ENCODE measurements around the gene STEEP1. TPM values are rescaled to one million over a fixed set of nuclear protein-coding genes. Genes with fewer than 3 reads are reported as not detected.

STEEP1 gene
- total RNA-seq (ENCODE audit: low replicate concordance), result 19.3 and 24.0 TPM in 2 replicates

DNA sequence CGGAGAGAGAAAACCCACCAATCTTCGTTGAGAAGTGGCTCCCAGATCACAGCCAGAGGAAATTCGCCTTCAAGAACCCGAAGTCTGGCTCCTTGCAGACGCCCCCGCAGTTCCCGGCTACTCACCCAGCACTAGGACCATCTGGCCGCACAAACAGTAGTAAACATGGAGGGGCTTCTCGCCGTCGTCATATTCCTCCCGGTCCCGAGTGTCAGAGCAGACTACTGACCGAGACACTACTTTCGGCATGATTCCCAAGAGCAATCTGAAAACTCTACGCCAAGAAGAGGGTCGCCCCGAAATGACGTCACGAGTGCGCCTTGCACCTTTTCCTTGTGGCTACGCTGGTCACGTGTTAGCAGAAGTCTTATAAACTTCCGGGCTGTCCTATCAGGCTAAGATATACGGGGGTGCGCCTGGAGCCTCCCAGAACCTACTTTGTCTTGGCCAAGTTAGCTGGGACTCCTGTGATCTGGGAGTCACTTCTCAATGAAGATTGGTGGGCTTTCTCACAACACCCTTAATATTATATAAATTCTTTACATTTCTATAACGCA lies at the start of gene STEEP1:
TSS of gene STEEP1 (minus strand) at position 303 of the 557 bp plus-strand sequence. CDS start at position 249, 54 bp downstream.
- H3K4me3 ChIP-seq (ENCODE audit: low read depth, low read length), result peak within 1 kb of the TSS; percentile 75
- DNase-seq (ENCODE audit: low read depth), result peak; percentile 93
- TF ChIP-seq, protein P1, sequence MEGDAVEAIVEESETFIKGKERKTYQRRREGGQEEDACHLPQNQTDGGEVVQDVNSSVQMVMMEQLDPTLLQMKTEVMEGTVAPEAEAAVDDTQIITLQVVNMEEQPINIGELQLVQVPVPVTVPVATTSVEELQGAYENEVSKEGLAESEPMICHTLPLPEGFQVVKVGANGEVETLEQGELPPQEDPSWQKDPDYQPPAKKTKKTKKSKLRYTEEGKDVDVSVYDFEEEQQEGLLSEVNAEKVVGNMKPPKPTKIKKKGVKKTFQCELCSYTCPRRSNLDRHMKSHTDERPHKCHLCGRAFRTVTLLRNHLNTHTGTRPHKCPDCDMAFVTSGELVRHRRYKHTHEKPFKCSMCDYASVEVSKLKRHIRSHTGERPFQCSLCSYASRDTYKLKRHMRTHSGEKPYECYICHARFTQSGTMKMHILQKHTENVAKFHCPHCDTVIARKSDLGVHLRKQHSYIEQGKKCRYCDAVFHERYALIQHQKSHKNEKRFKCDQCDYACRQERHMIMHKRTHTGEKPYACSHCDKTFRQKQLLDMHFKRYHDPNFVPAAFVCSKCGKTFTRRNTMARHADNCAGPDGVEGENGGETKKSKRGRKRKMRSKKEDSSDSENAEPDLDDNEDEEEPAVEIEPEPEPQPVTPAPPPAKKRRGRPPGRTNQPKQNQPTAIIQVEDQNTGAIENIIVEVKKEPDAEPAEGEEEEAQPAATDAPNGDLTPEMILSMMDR (IDR thresholded peaks at IDR 0.05; ENCODE audit: insufficient read depth, low read length), result no peak

DNA sequence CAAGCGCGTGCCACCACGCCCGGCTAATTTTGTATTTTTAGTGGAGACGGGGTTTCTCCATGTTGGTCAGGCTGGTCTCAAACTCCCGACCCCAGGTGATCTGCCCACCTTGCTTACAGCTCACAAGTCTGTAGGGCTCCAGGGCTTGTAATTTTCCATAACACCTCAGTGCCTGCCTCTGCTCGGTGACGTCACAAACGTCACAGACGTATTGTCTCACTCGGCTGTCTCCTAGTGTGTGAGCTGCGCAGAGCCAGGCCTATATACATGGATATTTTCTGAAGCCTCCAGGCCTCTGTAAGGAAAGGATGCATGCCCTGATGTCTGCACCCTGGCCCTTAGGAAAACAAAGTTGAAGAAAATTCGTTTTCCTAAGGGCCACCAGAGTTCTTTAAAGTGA lies 49.6 kb upstream of the STEEP1 start:
- TF ChIP-seq, protein P1 (IDR thresholded peaks at IDR 0.05; ENCODE audit: insufficient read depth, low read length), result no peak
- DNase-seq (ENCODE audit: low read depth), result no peak

DNA sequence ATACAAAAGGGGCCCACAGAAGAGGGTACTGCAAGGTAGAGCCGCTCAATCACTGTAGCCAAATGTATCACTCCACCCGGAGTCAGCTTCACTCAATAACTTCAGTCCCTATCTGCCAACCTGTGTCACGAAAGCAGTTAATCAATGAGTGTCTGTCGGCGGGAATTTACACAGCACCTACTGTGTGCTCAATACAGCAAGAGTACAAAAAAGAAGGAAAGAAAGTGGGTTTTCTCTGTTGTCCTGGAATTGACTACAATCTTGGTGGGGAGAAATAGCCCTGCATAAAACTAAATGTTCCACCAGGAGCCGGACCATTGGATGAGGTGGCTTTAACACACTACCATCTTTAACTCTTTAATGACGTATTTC lies 41.8 kb upstream of the STEEP1 start:
- no peak for DNase-seq (ENCODE audit: low read depth)
- TF ChIP-seq, protein P1 (IDR thresholded peaks at IDR 0.05; ENCODE audit: insufficient read depth, low read length), result no peak
- H3K4me3 ChIP-seq (ENCODE audit: low read depth, low read length), result peak overlapping the region; percentile 89

More for the DNA sequence above, 49.6 kb upstream of the STEEP1 start:
- no peak overlapping the region for H3K4me3 ChIP-seq (ENCODE audit: low read depth, low read length)

DNA sequence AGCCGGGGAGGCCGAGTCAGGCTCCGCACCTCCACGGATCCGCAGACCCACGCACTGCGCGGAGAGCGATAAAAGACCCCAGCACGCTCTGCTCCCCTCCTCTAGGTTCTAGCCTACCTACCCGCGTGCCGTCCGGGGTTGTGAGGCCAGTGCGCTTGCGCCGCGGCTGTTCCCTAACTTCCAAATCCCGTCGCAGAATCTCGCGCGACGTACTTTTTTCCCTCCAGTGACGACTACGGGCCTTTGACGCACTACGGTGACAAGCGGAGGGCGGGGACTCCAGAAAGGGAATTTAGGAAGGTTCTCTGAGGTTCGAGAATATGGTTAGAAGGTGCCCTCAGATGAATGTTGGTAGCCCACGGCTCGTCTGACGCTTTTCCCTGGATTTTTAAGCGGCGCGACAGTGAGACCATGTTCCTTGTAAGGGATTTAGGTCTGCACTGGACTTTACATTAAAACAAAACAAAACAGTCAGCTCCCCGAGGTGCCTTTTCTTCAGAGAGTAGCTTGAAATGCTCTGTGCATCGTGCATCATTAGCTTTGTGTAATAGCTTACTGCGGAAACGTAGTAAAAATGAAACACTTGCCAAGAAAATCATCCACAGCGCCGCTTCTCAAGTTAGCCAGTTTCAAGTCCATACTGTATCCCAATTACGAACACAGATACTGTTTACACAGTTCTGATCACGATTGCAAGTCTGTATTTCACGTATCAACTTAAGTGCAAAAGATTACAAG lies 41.2 kb upstream of the STEEP1 start, which contains the start of gene NKRF:
TSS of gene NKRF (minus strand) at position 145 of the 738 bp plus-strand sequence.
- peak within 1 kb of the TSS; percentile 89 for H3K4me3 ChIP-seq (ENCODE audit: low read depth, low read length)
- TF ChIP-seq, protein P1 (IDR thresholded peaks at IDR 0.05; ENCODE audit: insufficient read depth, low read length), result no peak
- peak; percentile 94 for DNase-seq (ENCODE audit: low read depth)

DNA sequence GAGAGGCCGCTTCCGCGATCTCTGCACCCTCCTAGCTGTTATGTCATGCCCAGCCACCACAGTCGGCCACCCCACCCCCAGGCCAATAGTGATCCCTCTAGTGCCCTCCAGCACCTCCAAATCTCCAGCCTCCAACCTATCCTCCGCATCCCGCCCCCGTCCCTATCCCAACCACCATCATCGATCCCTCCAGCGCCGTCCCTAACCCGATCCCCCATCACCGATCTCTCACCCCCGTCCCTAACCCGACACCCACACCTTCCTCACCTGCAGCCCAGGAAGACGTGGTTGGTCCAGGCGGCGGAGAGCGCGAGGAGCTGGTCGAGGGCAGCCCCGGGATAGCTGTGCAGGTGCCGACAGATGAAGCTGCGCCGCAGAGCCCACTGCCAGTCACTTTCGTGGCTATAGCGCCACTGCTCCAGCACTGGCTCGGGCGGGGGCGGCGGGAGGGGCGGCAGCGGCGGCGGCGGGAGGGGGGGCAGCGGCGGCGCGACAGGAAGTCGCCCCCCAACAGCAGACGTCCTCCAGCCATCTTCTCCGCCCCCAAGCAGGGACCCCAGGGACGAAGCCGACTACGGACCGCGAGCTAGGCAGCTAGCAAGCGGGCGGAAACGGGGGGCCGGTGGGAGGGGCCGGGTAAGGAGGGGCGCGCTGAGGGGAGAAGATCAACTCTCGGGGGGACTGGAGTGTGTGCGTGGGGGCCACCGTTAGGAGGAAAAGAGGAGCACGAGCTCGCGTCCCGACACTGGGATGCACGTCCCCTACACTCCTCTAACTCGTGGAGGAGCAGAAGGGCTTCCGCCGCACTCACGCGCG lies 40.5 kb upstream of the STEEP1 start:
- DNase-seq (ENCODE audit: low read depth), result no peak
- TF ChIP-seq, protein P1 (IDR thresholded peaks at IDR 0.05; ENCODE audit: insufficient read depth, low read length), result no peak
- H3K4me3 ChIP-seq (ENCODE audit: low read depth, low read length), result peak overlapping the region; percentile 89

DNA sequence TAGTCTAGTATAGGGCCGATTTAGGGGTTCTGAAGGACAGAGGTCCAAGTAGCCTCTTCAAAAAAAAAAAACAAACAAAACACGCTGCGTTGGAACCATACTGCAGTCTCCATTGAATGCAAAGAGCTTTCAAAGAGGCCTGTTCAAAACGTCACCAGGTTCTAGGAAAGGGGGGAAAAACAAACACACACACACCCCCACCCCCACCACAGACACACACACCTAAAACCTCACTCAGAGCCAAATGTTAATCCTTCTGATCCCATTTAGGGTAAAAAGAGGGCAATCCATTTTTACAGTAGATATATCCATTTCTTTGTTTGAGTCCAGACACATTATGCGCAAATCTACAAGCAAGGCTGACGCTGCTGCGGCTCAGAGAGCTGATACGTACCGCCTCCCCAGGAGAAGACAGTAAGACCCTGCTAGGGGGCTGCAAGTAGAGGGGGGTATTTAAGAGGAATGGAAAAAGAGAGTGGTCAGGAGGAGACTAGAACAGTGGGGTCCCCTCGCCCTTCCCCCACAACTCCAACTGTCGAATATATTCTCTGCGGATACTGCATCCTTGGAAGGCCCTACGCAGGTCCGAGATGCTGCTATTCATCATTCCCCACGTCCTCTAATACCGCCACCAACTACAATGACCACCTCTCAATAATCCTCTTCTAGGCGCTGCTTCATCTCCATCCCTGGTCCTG lies 39.7 kb upstream of the STEEP1 start:
- no peak for DNase-seq (ENCODE audit: low read depth)
- H3K4me3 ChIP-seq (ENCODE audit: low read depth, low read length), result peak overlapping the region; percentile 89
- TF ChIP-seq, protein P1 (IDR thresholded peaks at IDR 0.05; ENCODE audit: insufficient read depth, low read length), result no peak

Measured in fibroblast of the aortic adventitia (primary cell).